K562 (cell line): ENCODE results near the gene EMD. TPM values are rescaled to one million over a fixed set of nuclear protein-coding genes. Genes with fewer than 3 reads are reported as not detected.

Source experiments
- BHLHE40 ChIP-seq: IDR thresholded peaks from 2 replicates; pipeline ENCODE4 v1.6.1; 2011; ENCODE audit warnings: low read length, improper control_type of control experiment
- EP300 ChIP-seq: IDR thresholded peaks from 2 replicates; pipeline ENCODE4 v1.6.1; 2012; ENCODE audit warnings: low read length, improper control_type of control experiment
- L3MBTL2 ChIP-seq: fragments of 450-650 bp; IDR thresholded peaks from 2 replicates; pipeline ENCODE4 v1.6.1; 2016; ENCODE audit warnings: mild to moderate bottlenecking, moderate library complexity
- POLR2A ChIP-seq: fragments of 450-650 bp; conservative IDR thresholded peaks from 2 replicates; pipeline ENCODE4 v1.6.1; 2016
- POLR2B ChIP-seq: fragments of 450-650 bp; IDR thresholded peaks from 2 replicates; pipeline ENCODE4 v1.6.1; 2018; ENCODE audit warnings: low read depth; ENCODE audit not compliant: partially characterized antibody
- POLR2G ChIP-seq: fragments of 200-400 bp; formaldehyde crosslinking; IDR thresholded peaks from 2 replicates; pipeline ENCODE4 v1.6.1; 2017; ENCODE audit warnings: low read depth, mild to moderate bottlenecking, antibody characterized with exemption, low read length, moderate library complexity
- RNF2 ChIP-seq: sonication (generic); IDR thresholded peaks from 2 replicates; pipeline ENCODE4 v1.6.1; 2016
- SREBF1 ChIP-seq: fragments of 150-350 bp; IDR thresholded peaks from 2 replicates; pipeline ENCODE4 v1.6.1; 2014; ENCODE audit warnings: antibody characterized with exemption, low read depth, low read length, borderline replicate concordance
- ZNF316 ChIP-seq: fragments of 450-650 bp; IDR thresholded peaks from 2 replicates; pipeline ENCODE4 v1.6.1; 2016
- ZNF445 ChIP-seq: fragments of 250-450 bp; sonication (Bioruptor Pico); IDR thresholded peaks from 2 replicates; pipeline ENCODE4 v1.4.0; 2020; ENCODE audit warnings: low read depth, mild to moderate bottlenecking, moderate library complexity
- polyA plus RNA-seq, 8 experiments: library from polyadenylated mRNA; depleted of rRNA in 4 of 8; stranded (reverse) in 5 of 8; unstranded in 3 of 8; fragments of >200 nt; fragmentation: Nextera tagmentation in 2 of 8; fragmentation: Illumina TruSeq in 1 of 8; extraction: Ambion mirVana in 2 of 8; extraction: Trizol in 1 of 8; gene quantifications; 2 replicates each; pipeline versions ENCODE4 v1.2.1 to v1.2.3, GENCODE V29; 2011 to 2014; ENCODE audit warnings: inconsistent platforms in 1 of 8, missing spikeins in 1 of 8
- total RNA-seq, 7 experiments: library from RNA; depleted of rRNA in 6 of 7; stranded (reverse); fragments of >200 nt in 6 of 7; fragmentation: Illumina TruSeq in 2 of 7; extraction: Trizol in 2 of 7; gene quantifications; 2 replicates each; pipeline versions ENCODE4 v1.2.1 to v1.2.3, GENCODE V29; 2011 to 2021; ENCODE audit warnings: low replicate concordance in 1 of 7
- TF ChIP-seq, protein P1 (sequence below): fragments of 450-650 bp; formaldehyde crosslinking; IDR thresholded peaks from 2 replicates; pipeline ENCODE4 v1.4.0; 2020; ENCODE audit warnings: mild to moderate bottlenecking, moderate library complexity
- TF ChIP-seq, protein P2 (sequence below), 2 experiments: fragments of 450-650 bp; formaldehyde crosslinking in 1 of 2; IDR thresholded peaks; 2 replicates each; pipeline versions ENCODE4 v1.4.0 to v1.6.1; 2014 to 2020; ENCODE audit warnings: mild to moderate bottlenecking in 2 of 2, borderline replicate concordance in 1 of 2, low read depth in 1 of 2
- TF ChIP-seq, protein P3 (sequence below): sonication (generic); formaldehyde crosslinking; IDR thresholded peaks from 2 replicates; pipeline ENCODE4 v1.8.0; 2023; ENCODE audit warnings: mild to moderate bottlenecking, missing genetic modification reagents

Gene EMD
- total and polyA plus RNA-seq, 9 of the 15 experiments (the other 6 are each of a cell fraction or from before 2014, with no cell fraction given) = 2.3 to 206 (median 61.9) TPM

DNA sequence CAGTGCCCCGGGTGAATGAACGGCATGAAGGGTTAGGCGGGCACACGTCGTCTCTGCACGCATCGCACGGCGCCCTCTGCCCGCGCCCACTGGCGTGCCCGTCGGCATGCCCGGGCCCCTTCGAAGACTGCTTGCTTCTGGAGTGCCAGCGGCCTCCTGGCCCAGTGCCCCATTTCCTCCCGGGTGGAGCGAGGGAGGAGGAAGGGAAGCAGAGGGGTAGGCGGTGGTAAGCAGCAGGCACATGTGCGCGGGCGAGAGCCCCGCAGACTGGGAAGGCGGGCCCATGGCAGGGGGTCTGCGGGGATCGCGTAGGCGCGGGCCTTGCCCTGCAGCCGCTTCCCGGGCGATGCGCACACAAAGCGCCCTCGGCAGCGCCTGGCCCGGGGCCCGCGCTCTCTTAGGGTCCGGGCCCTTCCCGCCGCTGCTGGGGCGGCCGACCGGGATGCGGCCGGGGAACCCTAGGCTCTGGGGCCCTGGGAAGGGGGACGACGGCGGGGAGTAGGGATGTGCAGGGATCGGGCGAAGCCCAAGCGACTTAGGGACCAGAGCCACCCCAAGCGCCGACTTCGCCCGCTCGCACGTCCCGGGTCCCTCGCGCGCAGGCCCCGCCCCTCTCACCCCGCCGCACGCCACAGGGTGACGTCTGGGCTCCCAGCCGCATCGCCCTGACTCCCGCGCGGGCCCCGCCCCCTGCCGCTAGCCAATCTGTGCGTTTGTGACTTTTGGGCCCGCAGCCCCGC lies 866 bp upstream of the EMD start (continued):
- TF ChIP-seq, protein P1, sequence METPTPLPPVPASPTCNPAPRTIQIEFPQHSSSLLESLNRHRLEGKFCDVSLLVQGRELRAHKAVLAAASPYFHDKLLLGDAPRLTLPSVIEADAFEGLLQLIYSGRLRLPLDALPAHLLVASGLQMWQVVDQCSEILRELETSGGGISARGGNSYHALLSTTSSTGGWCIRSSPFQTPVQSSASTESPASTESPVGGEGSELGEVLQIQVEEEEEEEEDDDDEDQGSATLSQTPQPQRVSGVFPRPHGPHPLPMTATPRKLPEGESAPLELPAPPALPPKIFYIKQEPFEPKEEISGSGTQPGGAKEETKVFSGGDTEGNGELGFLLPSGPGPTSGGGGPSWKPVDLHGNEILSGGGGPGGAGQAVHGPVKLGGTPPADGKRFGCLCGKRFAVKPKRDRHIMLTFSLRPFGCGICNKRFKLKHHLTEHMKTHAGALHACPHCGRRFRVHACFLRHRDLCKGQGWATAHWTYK = peak; percentile 59; the same call in 1 of the 2 replicates
- TF ChIP-seq, protein P2, sequence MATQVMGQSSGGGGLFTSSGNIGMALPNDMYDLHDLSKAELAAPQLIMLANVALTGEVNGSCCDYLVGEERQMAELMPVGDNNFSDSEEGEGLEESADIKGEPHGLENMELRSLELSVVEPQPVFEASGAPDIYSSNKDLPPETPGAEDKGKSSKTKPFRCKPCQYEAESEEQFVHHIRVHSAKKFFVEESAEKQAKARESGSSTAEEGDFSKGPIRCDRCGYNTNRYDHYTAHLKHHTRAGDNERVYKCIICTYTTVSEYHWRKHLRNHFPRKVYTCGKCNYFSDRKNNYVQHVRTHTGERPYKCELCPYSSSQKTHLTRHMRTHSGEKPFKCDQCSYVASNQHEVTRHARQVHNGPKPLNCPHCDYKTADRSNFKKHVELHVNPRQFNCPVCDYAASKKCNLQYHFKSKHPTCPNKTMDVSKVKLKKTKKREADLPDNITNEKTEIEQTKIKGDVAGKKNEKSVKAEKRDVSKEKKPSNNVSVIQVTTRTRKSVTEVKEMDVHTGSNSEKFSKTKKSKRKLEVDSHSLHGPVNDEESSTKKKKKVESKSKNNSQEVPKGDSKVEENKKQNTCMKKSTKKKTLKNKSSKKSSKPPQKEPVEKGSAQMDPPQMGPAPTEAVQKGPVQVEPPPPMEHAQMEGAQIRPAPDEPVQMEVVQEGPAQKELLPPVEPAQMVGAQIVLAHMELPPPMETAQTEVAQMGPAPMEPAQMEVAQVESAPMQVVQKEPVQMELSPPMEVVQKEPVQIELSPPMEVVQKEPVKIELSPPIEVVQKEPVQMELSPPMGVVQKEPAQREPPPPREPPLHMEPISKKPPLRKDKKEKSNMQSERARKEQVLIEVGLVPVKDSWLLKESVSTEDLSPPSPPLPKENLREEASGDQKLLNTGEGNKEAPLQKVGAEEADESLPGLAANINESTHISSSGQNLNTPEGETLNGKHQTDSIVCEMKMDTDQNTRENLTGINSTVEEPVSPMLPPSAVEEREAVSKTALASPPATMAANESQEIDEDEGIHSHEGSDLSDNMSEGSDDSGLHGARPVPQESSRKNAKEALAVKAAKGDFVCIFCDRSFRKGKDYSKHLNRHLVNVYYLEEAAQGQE (IDR thresholded peaks at IDR 0.05; ENCODE audit: borderline replicate concordance) = no peak
- TF ChIP-seq, protein P2 (CRISPR knock-in tag; IDR thresholded peaks at IDR 0.05; ENCODE audit: low read depth) = 0 out of 2 replicates have a peak, but pooled peaks have one; percentile 22
- TF ChIP-seq SREBF1 = peak; percentile 23; the same call in 1 of the 2 replicates
- TF ChIP-seq ZNF445 (CRISPR knock-in tag) = no peak
- TF ChIP-seq, protein P3, sequence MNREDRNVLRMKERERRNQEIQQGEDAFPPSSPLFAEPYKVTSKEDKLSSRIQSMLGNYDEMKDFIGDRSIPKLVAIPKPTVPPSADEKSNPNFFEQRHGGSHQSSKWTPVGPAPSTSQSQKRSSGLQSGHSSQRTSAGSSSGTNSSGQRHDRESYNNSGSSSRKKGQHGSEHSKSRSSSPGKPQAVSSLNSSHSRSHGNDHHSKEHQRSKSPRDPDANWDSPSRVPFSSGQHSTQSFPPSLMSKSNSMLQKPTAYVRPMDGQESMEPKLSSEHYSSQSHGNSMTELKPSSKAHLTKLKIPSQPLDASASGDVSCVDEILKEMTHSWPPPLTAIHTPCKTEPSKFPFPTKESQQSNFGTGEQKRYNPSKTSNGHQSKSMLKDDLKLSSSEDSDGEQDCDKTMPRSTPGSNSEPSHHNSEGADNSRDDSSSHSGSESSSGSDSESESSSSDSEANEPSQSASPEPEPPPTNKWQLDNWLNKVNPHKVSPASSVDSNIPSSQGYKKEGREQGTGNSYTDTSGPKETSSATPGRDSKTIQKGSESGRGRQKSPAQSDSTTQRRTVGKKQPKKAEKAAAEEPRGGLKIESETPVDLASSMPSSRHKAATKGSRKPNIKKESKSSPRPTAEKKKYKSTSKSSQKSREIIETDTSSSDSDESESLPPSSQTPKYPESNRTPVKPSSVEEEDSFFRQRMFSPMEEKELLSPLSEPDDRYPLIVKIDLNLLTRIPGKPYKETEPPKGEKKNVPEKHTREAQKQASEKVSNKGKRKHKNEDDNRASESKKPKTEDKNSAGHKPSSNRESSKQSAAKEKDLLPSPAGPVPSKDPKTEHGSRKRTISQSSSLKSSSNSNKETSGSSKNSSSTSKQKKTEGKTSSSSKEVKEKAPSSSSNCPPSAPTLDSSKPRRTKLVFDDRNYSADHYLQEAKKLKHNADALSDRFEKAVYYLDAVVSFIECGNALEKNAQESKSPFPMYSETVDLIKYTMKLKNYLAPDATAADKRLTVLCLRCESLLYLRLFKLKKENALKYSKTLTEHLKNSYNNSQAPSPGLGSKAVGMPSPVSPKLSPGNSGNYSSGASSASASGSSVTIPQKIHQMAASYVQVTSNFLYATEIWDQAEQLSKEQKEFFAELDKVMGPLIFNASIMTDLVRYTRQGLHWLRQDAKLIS = no peak
- no peak for TF ChIP-seq EP300
- peak; percentile 49 for TF ChIP-seq POLR2B
- no peak for TF ChIP-seq ZNF316
- TF ChIP-seq BHLHE40 = peak; percentile 67; the same call in 1 of the 2 replicates
- TF ChIP-seq RNF2 = peak; percentile 62; the same call in 1 of the 2 replicates
- peak; percentile 79 for TF ChIP-seq POLR2G
- TF ChIP-seq POLR2A = peak; percentile 70
- peak; percentile 92 for TF ChIP-seq L3MBTL2
